ENCODE data around the gene GLB1L. TPM values are rescaled to one million over a fixed set of nuclear protein-coding genes. Genes with fewer than 3 reads are reported as not detected.

Gene GLB1L
- total and polyA plus RNA-seq, 2 experiments from 2014 or later, result 3.4 to 13.5 TPM

DNA sequence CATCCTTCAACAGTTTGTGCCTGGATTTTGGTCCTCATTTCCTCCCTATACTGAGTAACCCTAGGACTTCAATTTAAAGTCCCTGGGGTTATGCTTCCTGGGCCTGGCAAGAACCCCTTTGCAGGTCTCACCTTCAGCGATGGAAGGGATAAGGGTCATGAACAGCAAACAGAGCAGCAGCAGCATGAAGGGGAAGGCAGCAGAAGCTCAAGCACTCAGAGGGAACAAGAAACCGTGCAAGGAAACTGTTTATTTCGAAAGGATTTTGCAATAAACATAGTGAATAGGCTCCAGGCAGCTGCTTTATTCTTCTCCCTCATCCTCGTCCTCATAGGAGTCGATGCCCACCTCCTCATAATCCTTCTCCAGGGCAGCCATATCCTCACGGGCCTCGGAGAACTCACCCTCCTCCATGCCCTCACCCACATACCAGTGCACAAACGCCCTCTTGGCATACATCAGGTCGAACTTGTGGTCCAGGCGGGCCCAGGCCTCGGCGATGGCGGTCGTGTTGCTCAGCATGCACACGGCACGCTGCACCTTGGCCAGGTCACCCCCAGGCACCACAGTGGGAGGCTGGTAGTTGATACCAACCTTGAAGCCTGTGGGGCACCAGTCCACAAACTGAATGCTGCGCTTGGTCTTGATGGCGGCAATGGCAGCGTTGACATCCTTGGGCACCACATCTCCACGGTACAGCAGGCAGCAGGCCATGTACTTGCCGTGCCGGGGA is 5.0 kb upstream of the GLB1L start:
- no peaks in the 10 kb centered on the region for H3K9me3 ChIP-seq (ENCODE audit: low read depth)
- H2AFZ ChIP-seq, result no peak overlapping the region

DNA sequence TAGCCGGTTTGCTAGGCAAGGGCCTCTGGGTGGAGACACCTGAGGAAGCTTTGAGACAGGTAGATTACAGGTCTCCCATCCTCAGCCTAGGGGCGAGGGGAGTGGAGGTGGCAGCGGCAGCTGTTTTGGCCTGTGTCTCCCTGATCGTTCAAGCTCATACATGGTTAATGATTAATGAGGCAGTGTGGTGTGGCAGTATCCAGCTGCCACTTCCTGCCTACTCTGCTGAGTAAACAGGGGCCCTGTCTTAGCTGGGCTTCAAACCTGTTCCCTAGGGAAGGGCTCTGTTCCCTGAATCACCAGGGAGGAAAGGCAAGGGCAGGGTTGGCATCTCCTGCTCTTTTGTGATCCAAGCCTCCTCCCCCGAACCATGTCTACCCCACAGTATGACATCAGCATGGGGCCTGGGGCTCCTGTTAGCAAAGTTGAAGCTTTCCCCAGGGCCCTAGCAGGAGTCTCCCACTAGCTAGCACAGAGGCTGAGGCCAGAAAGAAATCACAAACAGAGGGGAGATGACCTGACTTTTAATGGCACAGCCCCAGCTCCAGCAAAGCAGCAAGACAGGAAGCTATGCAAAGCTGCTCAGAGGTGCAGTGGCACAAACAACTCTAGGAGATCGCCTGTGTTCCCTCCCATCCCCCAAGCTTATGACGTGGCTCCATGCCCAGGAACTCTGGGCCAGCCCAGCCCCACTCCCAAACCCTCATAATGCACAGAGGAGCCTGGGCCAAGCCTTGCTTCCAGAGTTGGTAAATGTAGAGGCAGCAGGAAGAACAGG is 4.1 kb upstream of the GLB1L start:
- H2AFZ ChIP-seq, result 0 out of 2 replicates have a peak overlapping the region, but pooled peaks have one; percentile 2

More for the DNA sequence above, 5.0 kb upstream of the GLB1L start:
- Histone ChIP-seq H4K20me1 (ENCODE audit: insufficient read depth) (no peaks in the 10 kb centered on the region), H3K9me2 (ENCODE audit: insufficient read depth) (no peaks in the 10 kb centered on the region), H3K79me2 (ENCODE audit: insufficient read depth) (peaks cover 22% of the 10 kb centered on the region), H3K27me3 (replicated peaks; ENCODE audit: insufficient read depth) (no peaks in the 10 kb centered on the region), H3K27ac (peak overlapping the region; percentile 89), H3K36me3 (ENCODE audit: low read depth) (no peaks in the 10 kb centered on the region), H3K4me3 (no peak overlapping the region; the same call in 1 of the 2 replicates), H3K4me1 (ENCODE audit: insufficient read depth) (peaks cover 49% of the 10 kb centered on the region), H3K9ac (peak overlapping the region; percentile 66), H3F3A (ENCODE audit: insufficient read depth) (peaks cover 50% of the 10 kb centered on the region), H3K4me2 (ENCODE audit: unreplicated experiment) (peak overlapping the region; percentile 80)
- no peak for TF ChIP-seq EZH2 (IDR thresholded peaks at IDR 0.05; ENCODE audit: insufficient read depth, poor library complexity, severe bottlenecking)
- no peak for TF ChIP-seq EZH2phosphoT487 (IDR thresholded peaks at IDR 0.05; ENCODE audit: insufficient read depth, low read depth)
- WGBS, 2 experiments (ENCODE audit: low coverage in 1 of 2, low lambda C conversion rate in 2 of 2, missing lambda C conversion rate in 2 of 2), result 80 to 83% methylated on average over 22 of the region's 22 CpGs
- in situ Hi-C loops (cut with MboI), result no loop called here
- peak; percentile 33 for DNase-seq

DNA sequence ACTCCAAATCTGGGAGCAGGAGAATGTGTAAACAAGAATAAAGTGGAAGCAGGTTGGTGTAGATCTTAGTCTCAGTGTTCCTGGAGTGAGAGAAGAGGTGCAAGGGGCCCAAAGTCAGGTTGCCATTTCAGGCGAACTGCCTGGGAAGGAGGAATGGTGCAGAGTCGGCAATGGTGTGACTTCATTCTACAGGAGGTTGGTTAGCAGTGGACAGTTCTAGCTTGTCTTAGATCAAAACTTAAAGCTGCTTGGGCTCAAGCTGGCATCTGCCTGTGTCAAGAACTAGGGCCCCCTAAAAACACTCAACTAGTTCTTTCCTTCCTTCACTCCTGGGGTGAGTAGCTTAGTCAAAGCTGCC is 3.6 kb upstream of the GLB1L start:
- 68 to 77% methylated on average over 2 of the region's 2 CpGs for WGBS, 2 experiments (ENCODE audit: low coverage in 1 of 2, low lambda C conversion rate in 2 of 2, missing lambda C conversion rate in 2 of 2)
- peak overlapping the region; percentile 89 for H3K27ac ChIP-seq

More for the DNA sequence above, 4.1 kb upstream of the GLB1L start:
- Histone ChIP-seq H3K9me3 (ENCODE audit: low read depth) (no peaks in the 10 kb centered on the region), H3F3A (ENCODE audit: insufficient read depth) (peaks cover 43% of the 10 kb centered on the region), H3K27ac (peak overlapping the region; percentile 89), H3K4me1 (ENCODE audit: insufficient read depth) (peaks cover 54% of the 10 kb centered on the region), H3K9ac (peak overlapping the region; percentile 66), H3K36me3 (ENCODE audit: low read depth) (no peaks in the 10 kb centered on the region), H3K27me3 (replicated peaks; ENCODE audit: insufficient read depth) (no peaks in the 10 kb centered on the region), H4K20me1 (ENCODE audit: insufficient read depth) (no peaks in the 10 kb centered on the region), H3K79me2 (ENCODE audit: insufficient read depth) (peaks cover 30% of the 10 kb centered on the region), H3K4me2 (ENCODE audit: unreplicated experiment) (peak overlapping the region; percentile 80), H3K4me3 (peak overlapping the region; percentile 28; the same call in 1 of the 2 replicates), H3K9me2 (ENCODE audit: insufficient read depth) (no peaks in the 10 kb centered on the region)
- DNase-seq, result peak; percentile 92
- in situ Hi-C loops (cut with MboI), result no loop called here
- 20 to 22% methylated on average over 7 of the region's 7 CpGs for WGBS, 2 experiments (ENCODE audit: low coverage in 1 of 2, low lambda C conversion rate in 2 of 2, missing lambda C conversion rate in 2 of 2)
- TF ChIP-seq EZH2 (IDR thresholded peaks at IDR 0.05; ENCODE audit: insufficient read depth, poor library complexity, severe bottlenecking) (no peak), EZH2phosphoT487 (IDR thresholded peaks at IDR 0.05; ENCODE audit: insufficient read depth, low read depth) (no peak)

More for the DNA sequence above, 3.6 kb upstream of the GLB1L start:
- H3K9me3 ChIP-seq (ENCODE audit: low read depth), result no peaks in the 10 kb centered on the region
- H3K9me2 ChIP-seq (ENCODE audit: insufficient read depth), result no peaks in the 10 kb centered on the region
- no peaks in the 10 kb centered on the region for H3K27me3 ChIP-seq (replicated peaks; ENCODE audit: insufficient read depth)
- no peaks in the 10 kb centered on the region for H4K20me1 ChIP-seq (ENCODE audit: insufficient read depth)
- H3K4me1 ChIP-seq (ENCODE audit: insufficient read depth), result peaks cover 56% of the 10 kb centered on the region
- TF ChIP-seq EZH2phosphoT487 (IDR thresholded peaks at IDR 0.05; ENCODE audit: insufficient read depth, low read depth), result no peak
- no peak for TF ChIP-seq EZH2 (IDR thresholded peaks at IDR 0.05; ENCODE audit: insufficient read depth, poor library complexity, severe bottlenecking)
- peaks cover 43% of the 10 kb centered on the region for H3F3A ChIP-seq (ENCODE audit: insufficient read depth)
- no peak overlapping the region for H2AFZ ChIP-seq
- peaks cover 34% of the 10 kb centered on the region for H3K79me2 ChIP-seq (ENCODE audit: insufficient read depth)
- H3K4me2 ChIP-seq (ENCODE audit: unreplicated experiment), result peak overlapping the region; percentile 80
- no peaks in the 10 kb centered on the region for H3K36me3 ChIP-seq (ENCODE audit: low read depth)
- peak overlapping the region; percentile 28; the same call in 1 of the 2 replicates for H3K4me3 ChIP-seq
- H3K9ac ChIP-seq, result peak overlapping the region; percentile 66
- peak; percentile 24 for DNase-seq
- in situ Hi-C loops (cut with MboI), result no loop called here
